ENCODE data around the gene LGALSL.
A peak's percentile ranks its signal among the peaks of the same experiment; 100 is the strongest.

LGALSL gene

DNA sequence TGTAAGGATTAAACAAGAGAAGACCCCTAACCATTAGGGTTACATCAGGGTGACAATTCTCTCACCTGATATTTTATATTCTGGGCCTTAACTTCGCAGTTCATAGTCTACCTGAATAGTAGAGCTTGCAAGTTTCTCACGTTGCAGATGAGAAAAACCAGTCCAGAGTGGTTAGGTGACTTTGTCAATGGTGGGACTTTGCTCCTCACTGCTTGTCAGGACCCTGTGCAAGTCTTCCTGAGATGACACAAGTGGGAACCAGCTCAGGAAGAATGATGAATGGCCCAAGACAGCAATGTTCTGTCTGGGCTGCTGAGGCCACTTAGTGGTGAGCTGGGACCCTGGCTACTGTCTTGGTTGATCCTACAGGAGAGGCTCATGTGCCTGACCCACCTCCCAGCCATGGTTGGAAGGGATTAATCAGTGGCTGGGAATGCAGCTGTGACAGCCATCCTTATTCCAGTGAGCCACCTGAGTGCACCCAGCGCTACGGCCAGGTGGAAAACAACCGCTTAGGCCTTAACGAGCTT lies 16.9 kb downstream of the LGALSL start:
- DNase-seq (ENCODE audit: low read depth in 3 of 3, low spot score in 1 of 3) = no peak

DNA sequence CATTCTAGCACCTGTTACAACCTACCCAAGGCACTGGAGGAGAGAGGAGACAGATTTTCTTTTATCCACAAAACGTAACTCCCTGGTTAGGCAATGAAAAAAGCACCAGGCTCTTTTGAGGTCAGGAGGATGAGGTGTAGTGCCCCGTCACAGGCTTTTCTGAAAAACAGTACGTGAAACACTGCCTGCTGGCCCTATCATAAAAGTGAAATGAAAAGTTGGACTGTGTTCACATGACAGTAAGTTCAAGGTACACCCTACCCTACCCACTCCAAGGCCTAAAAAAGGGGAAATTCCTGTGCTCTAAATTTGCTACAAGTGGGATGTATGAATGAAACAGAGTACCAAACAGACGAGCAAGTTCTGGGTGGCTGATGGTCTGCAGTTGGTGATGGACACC lies 17.6 kb downstream of the LGALSL start:
- no peak for DNase-seq (ENCODE audit: low read depth in 3 of 3, low spot score in 1 of 3)

DNA sequence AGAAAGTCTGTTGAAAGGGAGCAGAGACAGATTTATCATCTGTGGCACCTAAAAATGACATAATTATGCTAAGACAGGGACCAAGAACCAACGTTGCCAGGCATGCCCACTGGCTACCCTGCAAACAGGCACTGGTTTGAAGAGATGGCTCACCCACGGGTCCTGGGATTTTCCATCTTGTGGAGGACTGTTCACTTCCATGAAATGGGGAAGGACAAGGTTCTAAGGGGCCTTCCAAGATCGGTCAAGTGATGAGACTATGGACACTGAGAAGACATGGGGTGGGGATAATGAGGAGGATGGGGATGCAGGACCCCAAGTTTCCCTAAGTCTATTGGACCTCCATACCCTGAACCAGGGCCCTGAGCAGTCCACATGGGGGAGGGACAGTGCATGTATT lies 18.9 kb downstream of the LGALSL start:
- DNase-seq (ENCODE audit: low read depth in 3 of 3, low spot score in 1 of 3) = no peak

DNA sequence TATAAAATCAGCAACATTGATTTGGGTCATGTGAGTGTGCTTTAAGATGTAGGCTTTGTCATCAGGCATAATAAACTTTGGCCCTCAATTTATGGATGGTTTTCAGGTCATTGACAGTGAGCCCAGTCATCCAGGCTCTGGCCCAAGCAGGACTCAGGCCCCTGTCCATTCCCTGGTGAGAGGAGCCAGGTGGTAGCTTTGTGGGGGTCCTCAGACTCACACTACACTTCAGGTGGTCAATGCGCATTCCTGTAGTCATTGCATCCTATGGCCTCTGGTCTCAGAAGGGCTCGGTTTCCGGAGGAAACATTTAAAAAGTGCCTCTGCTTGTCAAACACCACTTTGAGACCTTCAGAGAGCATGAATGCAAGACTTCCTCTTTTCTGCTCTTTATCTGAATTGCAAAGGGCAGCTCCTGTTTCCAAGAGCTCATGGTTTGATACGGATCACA lies 20.2 kb downstream of the LGALSL start:
- DNase-seq (ENCODE audit: low read depth in 3 of 3, low spot score in 1 of 3) = no peak

DNA sequence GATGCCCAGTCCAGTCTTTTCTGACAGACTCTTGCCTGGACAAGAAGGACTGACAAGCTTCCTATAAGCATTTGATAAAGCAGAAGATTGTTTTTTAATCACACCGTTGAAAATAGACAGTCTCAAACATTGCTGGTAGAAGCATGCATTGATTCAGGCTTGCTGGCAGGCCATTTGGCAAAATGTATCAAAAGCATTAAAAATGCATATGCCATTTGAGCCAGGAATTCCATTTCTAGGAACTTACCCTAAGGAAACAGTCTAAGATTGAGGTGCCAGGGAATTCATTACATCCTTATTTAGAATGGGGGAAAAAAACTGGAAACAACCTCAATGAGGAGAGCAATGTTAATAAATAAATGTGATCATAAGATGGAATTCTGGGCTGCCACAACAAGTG lies 20.7 kb downstream of the LGALSL start:
- DNase-seq (ENCODE audit: low read depth in 3 of 3, low spot score in 1 of 3) = no peak

DNA sequence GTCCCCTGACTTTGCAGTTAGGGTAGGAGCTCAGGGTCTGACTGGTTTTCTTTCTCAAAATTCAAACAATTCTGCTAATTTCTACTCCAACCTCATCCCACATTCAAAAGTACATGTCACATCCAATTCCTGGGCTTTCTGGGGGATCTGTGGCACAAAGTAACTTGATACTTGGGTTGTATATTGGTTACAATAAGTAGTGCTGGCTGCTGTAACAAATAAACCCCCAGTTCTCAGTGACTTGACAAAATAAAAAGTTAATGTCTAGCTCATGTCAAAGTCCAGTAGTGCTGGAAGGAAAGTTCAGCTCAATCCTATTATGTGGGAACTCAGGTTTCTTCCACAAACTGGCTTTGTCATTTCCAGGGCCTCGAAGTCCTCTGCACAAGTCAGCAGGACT lies 23.1 kb downstream of the LGALSL start:
- DNase-seq (ENCODE audit: low read depth in 3 of 3, low spot score in 1 of 3) = no peak

DNA sequence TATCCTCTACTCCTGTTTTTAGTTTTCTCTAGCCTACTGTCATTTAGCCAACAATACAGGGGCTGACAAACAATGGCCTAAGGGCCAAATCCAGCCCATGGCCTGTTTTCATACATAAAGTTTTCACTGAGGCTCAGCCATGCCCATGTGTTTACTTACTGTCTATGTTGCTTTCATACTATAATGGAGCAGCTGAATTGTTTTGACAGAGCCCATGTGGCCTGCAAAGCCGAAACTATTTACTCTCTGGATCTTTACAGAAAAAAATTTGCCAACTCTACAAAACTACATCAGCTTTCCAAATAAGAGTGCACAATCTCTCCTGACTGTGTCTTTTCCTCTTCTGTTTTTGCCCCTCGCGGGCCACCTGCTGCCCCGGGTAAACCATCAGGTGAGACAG lies 24.0 kb downstream of the LGALSL start:
- no peak for DNase-seq (ENCODE audit: low read depth in 3 of 3, low spot score in 1 of 3)

DNA sequence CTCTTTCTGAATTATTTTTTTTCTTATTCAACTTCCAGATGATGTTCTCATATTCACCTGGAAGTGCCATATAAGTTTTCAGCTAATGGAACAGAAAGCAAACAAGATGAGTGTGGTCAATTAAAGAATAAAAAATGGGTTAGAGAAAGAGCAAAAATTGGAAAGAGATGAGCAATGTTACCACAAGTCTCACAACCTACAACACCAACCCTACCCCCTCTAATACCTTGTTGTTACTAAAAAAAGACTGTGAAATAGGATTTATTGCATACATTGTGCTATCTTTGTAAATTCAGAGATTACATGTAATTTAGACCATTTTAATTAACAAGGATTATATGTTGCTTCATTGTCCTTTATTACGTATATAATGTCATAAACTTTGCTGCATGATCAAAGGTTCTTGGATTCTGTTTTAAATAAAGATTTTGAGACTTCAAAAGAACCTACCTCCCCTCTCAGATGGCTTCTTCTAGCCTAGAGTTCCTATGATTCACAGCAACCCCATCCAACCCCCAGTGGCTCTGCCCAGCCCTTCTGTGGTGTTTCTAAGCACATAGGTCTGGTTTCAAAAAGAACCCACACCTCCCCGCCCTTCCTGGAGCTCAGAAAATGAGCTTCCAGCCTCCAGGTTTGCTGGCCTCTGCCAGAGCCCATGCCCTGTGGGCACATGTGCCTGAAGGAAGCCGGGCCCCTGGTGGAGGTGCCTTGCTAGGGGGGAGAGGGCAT lies 24.7 kb downstream of the LGALSL start:
- DNase-seq (ENCODE audit: low read depth in 3 of 3, low spot score in 1 of 3) = no peak

DNA sequence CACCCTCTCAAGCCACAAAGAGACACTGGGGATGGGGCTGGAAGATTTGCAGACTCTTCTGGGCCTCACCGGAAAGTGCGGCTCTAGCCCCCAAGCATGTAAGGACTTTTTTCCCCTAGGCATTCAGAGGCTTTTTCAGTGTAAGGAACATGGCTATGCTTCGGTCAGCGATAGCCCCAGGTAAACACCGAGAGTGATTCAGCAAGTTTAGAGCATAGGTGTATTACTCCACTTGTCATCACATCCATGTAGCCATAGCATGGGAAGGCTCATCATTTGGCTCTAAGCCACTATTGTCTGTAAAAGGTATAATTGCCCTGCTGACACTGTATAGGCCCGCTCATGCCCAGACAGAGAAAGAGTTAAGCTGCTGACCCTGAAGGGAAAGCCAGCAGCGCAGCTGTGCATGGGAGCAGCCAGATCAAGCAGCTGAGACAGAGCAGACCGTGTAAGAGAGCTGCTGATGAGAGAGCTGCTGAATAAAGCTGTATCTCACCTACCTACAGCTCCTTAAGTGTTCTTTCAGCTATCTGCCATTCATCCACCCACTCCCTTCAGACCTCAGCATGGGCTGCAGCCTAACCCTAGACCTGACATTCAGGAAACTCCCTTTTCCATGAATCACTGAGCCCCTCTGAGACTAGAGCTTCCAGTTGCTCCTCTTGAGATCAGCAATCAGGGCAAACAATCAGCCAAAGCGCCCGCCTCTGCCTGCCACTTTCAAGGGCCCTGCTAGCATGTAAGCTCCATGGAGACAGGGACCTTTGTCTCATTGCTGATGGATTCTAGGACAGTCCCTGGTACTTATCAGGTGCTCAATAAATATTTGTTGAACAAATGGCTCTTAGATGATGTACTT lies 25.5 kb downstream of the LGALSL start:
- DNase-seq (ENCODE audit: low read depth in 3 of 3, low spot score in 1 of 3) = no peak

DNA sequence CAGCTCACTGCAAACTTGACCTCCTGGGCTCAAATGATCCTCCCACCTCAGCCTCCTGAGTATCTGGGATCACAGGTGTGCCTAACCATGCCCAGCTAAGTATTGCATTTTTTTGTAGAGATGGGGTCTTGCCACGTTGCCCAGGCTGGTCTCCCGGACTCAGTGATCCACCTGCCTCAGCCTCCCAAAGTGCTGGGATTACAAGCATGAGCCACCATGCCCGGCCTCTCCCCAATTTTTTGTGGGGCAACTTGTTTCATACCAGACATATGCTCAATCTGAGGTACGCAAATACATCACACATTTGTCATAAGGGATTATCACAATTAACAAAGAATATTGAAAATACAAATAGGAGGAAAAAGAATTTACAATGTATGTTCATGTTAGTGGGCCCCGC lies 27.7 kb downstream of the LGALSL start:
- DNase-seq (ENCODE audit: low read depth in 3 of 3, low spot score in 1 of 3) = no peak

DNA sequence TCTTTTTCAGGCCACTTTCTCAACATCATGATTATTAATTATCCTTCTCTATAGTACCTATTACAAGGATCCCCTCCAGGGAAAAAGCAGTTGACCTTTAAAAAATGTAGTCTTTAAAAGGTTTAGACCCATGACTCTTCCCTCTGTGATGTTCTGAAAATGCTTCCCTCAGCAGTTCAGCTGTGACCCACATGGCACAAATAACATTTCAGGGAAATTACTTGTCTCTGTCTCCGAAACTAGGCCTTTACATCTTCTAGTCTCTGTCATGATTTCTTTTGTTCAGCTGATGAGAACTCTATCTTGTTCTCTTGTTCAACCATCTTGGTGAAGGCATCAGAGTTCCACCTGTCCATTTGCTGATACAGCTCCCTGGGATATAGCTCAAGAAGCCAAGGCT lies 28.3 kb downstream of the LGALSL start:
- DNase-seq (ENCODE audit: low read depth in 3 of 3, low spot score in 1 of 3) = no peak

DNA sequence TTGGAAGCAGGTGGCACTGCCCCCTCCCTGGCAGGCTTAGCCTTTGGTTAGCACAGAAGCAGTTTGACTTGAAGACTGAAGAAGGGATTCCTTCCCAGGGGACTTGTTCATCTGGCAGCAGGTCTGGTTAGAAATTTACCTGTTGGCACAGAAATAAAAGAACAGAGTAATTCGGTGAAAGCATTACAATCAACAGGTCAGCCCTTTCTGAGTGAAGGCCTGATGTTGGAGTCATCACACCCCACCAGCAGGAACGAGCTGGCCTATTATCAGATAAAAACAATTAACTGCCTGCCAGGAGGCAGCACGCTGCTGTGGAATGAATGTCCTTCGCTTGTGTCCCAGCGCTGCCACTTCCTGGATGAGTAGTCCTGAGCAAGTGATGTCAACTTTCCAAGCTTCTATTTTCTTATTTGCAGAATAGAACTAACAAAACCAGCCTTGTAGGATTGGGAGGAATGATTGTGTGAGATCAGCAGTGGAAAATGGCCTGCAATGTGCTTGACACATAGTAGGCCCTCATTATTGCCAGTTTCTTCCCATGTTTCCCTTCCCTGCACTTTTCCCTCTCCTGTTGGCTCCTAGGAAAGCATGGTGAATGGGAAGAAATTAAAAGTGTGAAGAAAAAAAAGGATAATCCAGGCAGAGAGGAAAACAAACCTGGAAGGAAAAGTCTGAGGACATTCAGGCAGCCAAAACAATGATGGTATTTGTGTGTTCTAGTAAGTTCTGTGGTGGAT lies 29.0 kb downstream of the LGALSL start:
- DNase-seq (ENCODE audit: low read depth in 3 of 3, low spot score in 1 of 3) = no peak

DNA sequence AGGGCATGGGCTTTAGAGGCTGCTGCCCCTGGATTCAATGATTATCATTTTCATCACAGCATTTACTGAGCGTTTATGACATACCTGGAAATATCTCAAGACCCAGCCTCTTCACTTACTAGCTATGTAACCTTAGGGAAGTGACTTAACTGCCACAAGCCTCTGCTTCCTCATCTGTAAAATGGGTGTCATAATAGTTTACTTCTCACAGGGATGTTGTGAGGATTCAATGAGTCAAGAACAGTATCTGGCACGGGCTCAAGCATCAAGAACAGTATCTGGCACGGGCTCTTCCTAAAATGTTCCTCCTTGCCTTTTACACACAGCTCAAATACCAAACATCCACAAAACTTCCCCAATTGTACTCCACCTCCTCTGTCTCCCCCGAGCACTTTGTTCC lies 31.4 kb downstream of the LGALSL start:
- DNase-seq (ENCODE audit: low read depth in 3 of 3, low spot score in 1 of 3) = no peak

DNA sequence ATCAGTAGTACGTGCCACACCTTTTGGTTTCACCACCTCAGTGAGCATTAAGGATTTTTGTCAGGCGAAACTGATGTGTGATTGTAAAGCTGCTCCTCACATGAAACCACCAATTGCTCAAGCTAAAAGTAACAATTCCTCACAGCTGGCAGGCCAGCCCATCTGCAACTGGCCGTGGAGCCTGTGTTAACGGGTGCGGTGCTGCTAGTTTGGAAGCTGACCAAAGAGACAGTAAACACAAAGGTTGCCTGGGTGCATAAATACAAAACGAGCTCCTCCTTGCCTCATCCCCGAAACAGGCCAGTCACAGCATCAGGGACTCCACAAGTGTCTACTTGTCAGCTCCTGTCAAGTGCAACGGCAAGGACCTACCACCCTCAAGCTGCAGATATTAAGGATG lies 32.0 kb downstream of the LGALSL start:
- no peak for DNase-seq (ENCODE audit: low read depth in 3 of 3, low spot score in 1 of 3)

DNA sequence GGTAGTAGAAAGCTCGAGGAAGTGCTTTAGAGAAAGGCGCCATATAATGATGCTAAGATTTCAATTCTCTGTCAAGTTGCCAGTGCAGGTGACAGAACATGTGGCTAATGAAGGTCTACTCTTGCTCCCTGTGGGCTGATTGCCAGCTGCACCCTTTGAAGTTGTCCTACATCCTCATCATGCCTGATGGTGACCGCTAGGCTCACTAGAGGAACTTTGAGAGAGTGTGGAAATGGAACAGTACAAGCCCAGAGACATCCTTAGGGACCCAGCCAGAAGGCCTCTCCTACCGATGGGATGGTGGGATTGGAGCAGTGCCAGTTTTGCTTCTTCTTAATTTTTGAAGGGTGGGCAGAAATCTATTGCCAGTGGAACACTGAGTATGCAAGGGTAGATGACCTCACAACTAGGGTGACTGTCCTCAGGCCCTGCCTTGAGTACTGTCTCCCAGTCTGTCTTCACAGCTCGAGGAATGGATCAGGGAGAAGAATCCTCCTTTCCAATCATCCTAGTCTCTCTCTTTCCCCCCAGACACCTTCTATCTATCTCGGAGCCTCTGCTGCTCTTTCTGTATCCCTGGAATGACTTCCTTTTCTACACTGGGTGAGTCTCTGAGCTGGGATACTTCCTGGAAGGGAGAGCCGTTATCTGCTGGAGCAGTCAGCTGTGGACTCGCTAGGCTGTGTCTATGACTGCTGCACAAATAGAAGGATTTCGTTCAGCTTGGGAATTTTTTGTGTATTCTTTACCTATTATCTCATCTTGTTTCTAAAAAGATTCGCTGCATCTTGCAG lies 33.5 kb downstream of the LGALSL start:
- DNase-seq (ENCODE audit: low read depth in 3 of 3, low spot score in 1 of 3) = no peak

DNA sequence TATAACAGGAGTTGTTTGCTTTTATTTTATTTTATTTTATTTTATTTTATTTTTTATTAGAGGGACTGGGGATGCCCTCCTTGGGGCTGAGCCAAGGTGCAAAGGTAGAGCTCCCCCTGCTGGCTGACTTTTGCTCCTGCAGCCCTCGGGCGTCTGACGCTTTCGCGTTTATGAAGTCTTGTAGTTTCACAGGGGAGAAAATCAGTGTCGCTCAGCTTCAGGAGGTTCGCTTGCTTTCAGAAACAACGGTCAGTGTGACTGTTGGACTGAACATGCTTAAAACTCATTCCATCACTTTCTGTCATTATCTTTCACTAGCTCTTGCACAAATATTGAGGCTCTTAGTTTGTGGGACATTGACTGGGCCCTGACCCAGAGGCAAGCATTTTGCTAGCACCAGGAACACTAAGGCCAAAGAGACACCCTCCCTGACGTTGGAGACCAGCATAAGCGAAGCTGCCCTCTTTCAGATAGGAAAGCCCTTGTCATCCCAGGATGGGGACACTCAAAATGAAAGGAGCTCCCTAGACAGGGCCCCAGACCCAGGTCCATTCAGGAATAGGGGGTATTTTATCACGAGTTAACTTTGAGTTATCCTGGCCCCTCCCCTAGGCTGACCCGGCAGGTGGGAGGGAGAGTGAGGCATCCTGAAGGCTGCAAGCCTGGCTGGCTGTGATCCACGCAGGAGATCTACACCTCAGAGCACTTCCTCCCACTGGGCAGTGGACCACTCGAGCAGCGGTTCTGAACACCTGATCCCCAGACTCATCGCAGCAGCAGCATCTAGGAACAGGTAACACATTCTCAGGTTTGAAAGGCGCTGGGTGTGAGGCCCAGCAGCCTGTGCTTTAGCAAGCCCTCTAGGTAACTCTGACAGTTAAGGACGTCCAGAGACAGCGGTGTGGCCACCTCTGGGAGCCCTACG lies 34.4 kb downstream of the LGALSL start:
- peak; percentile 43 to 79 (median 58) for DNase-seq (ENCODE audit: low read depth in 3 of 3, low spot score in 1 of 3)

DNA sequence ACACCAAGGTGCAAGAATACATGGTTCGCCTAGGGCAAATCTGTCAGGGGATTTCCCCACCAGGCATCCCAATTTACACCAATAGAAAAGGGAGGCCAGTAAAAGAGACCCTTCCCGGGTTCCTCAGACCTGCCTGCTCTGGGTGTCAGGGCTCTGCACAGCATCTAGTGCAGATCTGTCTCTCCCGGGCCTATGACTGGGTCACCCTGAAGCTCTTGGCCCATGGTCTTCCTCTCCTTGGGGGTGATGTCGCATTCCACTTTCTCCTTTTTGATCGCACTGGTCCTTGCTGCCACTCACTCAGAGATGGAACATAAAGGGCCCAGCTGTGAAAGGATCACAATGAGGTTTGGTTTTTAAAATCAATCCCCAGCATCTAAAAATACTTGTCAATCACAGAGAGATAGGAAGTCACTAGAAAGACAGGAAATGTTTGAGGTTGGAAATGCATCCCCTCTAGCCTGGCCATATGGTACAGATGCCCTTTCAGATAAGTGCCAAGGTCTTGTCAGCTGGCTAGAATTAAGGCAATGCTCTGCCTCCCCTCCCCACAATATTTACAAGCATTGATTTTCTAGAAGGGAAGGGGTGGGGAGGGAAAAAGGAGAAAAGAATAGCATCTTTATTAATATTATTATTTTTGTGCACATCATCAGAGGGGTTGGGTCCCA lies 35.3 kb downstream of the LGALSL start:
- no peak for DNase-seq (ENCODE audit: low read depth in 3 of 3, low spot score in 1 of 3)

DNA sequence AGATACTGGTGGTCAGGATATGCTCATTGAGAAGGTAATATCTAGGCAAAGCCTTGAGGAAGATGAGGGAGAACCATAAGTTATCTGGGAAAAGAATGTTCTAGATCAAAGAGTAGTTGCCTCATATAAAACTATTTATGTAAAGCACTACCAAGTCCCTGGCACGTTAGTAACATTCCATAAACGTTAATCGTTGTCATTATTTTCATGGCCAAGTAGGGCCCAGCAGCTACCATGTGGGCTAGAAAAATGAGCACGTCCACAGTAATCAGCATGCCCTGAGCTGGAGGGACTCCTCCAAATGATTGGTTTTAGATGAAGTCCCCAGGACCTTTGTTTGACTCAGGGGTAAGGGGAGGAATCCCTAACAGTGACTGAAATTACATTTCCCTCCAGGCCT lies 37.5 kb downstream of the LGALSL start:
- DNase-seq (ENCODE audit: low read depth in 3 of 3, low spot score in 1 of 3) = no peak

DNA sequence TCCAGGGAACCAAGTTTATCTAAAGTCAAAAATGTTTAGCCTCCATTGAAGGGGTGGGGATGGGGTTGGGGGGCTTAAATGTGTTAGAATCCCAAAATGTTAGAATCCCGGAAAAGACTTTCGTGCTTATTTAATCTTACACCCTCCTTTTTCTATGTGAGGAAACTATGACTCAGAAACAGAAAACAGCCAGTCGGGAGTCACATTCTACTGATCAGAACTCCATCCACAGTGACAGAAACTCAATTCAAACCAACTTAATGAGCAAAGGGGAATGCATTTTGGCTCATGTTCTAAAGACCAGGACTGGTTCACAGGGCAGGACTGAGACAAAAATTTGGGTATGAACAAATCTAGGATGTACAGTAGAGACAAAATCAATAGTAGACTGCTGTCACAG lies 38.3 kb downstream of the LGALSL start:
- no peak for DNase-seq (ENCODE audit: low read depth in 3 of 3, low spot score in 1 of 3)
